Osteocyte (in vitro differentiated cells): Measurements from ENCODE around the gene PUS7. TPM values are rescaled to one million over a fixed set of nuclear protein-coding genes. Genes with fewer than 3 reads are reported as not detected.

ENCODE experiments used
- DNase-seq: peaks from one replicate; pipeline ENCODE4 v3.0.0; 2021; ENCODE audit warnings: mixed read lengths; ENCODE audit not compliant: unreplicated experiment; ENCODE audit errors: extremely low spot score
- H3K27ac Mint-ChIP-seq: one replicate; pipeline ENCODE4 v1.8.0; 2021; ENCODE audit warnings: mild to moderate bottlenecking, mixed read lengths; ENCODE audit not compliant: unreplicated experiment
- H3K27me3 Mint-ChIP-seq: one replicate; pipeline ENCODE4 v1.8.0; 2021; ENCODE audit warnings: mixed read lengths; ENCODE audit not compliant: unreplicated experiment
- H3K36me3 Mint-ChIP-seq: one replicate; pipeline ENCODE4 v1.8.0; 2021; ENCODE audit warnings: mixed read lengths; ENCODE audit not compliant: unreplicated experiment
- H3K4me1 Mint-ChIP-seq: one replicate; pipeline ENCODE4 v1.8.0; 2021; ENCODE audit warnings: mixed read lengths; ENCODE audit not compliant: unreplicated experiment
- H3K4me3 Mint-ChIP-seq: one replicate; pipeline ENCODE4 v1.8.0; 2021; ENCODE audit warnings: mild to moderate bottlenecking, moderate library complexity, mixed read lengths; ENCODE audit not compliant: unreplicated experiment
- H3K9me3 Mint-ChIP-seq: one replicate; pipeline ENCODE4 v1.8.0; 2021; ENCODE audit warnings: mixed read lengths; ENCODE audit not compliant: unreplicated experiment
- CTCF ChIP-seq: fragments of 200-600 bp; sonication (generic); IDR thresholded peaks from 2 replicates; pipeline ENCODE4 v1.5.0; 2021; ENCODE audit warnings: antibody characterized with exemption, mild to moderate bottlenecking, moderate library complexity
- total RNA-seq: library from RNA; stranded (reverse); gene quantifications from 2 replicates; pipeline ENCODE4 v1.2.1, GENCODE V29; 2021

Gene PUS7
- total RNA-seq, 1 donor from 2014 or later = 18.5 TPM

- no peaks in the 10 kb centered on the region for H3K9me3 Mint-ChIP-seq
- no peak for TF ChIP-seq CTCF
- no peak overlapping the region for H3K27ac Mint-ChIP-seq
- no peak for DNase-seq
- H3K4me1 Mint-ChIP-seq = no peaks in the 10 kb centered on the region
- no peak overlapping the region for H3K4me3 Mint-ChIP-seq
- no peaks in the 10 kb centered on the region for H3K27me3 Mint-ChIP-seq
- H3K36me3 Mint-ChIP-seq = peaks cover 31% of the 10 kb centered on the region
These were observed 37.9 kb upstream of the PUS7 start for GRCh38 chr7:105559926-105560325.

GRCh38 chr7:105538339-105538738 lies 16.3 kb upstream of the PUS7 start:
- DNase-seq = no peak
- H3K9me3 Mint-ChIP-seq = no peaks in the 10 kb centered on the region
- no peak for TF ChIP-seq CTCF
- no peaks in the 10 kb centered on the region for H3K27me3 Mint-ChIP-seq
- no peak overlapping the region for H3K27ac Mint-ChIP-seq
- H3K4me3 Mint-ChIP-seq = no peak overlapping the region
- H3K4me1 Mint-ChIP-seq = peaks cover 4% of the 10 kb centered on the region
- H3K36me3 Mint-ChIP-seq = peaks cover 25% of the 10 kb centered on the region

DNA sequence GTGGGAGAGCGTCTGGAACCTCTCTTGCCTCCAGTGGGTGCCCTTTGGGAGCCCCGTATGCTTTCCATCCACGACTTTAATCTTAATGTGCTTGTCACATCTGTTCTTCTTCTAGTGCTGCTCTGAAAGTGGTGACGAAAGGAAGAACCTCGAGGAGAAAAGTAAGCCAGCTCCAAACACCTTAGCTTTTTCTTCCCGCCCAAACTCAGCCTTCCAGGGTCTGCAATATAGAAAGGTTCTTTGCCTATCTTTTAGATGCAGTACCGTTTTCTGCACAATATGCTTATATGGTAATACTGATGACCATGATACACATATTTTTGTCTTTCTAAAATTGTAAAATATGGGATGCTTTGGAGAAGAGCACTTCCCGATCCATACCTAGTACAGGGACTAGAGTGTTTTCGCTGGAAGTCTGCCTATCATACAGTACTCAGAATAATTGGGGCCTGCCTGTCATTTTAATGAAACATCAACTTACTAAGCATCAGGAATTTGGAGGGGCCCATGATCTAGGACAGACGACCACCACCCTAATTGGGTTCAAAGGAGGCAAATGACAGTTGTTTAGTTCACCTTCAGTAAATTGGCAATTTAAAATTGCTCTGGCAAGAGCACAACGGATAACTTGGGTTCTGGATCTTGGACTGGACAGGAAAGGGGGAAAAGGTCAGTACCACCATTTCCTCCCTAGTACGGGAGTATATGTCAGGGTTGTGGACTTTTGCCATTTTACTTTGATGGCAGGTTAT lies 10.8 kb upstream of the PUS7 start:
- Mint-ChIP-seq H3K4me3 (peak overlapping the region; percentile 94), H3K27ac (peak overlapping the region; percentile 86), H3K9me3 (no peaks in the 10 kb centered on the region), H3K36me3 (peaks cover 3% of the 10 kb centered on the region), H3K27me3 (no peaks in the 10 kb centered on the region), H3K4me1 (peaks cover 17% of the 10 kb centered on the region)
- no peak for TF ChIP-seq CTCF
- no peak for DNase-seq

- no peaks in the 10 kb centered on the region for H3K9me3 Mint-ChIP-seq
- H3K4me3 Mint-ChIP-seq = peak within 1 kb of the TSS; percentile 94
- peak; percentile 85 for TF ChIP-seq CTCF
- peaks cover 3% of the 10 kb centered on the region for H3K36me3 Mint-ChIP-seq
- H3K27ac Mint-ChIP-seq = peak within 1 kb of the TSS; percentile 86
- H3K4me1 Mint-ChIP-seq = peaks cover 17% of the 10 kb centered on the region
- H3K27me3 Mint-ChIP-seq = peaks cover under 1% of the 10 kb centered on the region
- peak; percentile 97 for DNase-seq
These were observed 10.0 kb upstream of the PUS7 start, which contains the start of gene RINT1 for GRCh38 chr7:105531792-105532671. RINT1 (plus strand) TSS chr7:105532201; CDS start chr7:105532316, 115 bp downstream.

GRCh38 chr7:105530546-105530945 lies 8.5 kb upstream of the PUS7 start:
- Mint-ChIP-seq H3K9me3 (no peaks in the 10 kb centered on the region), H3K4me1 (peaks cover 17% of the 10 kb centered on the region), H3K27ac (no peak overlapping the region), H3K27me3 (peaks cover 3% of the 10 kb centered on the region), H3K4me3 (no peak overlapping the region), H3K36me3 (no peaks in the 10 kb centered on the region)
- DNase-seq = no peak
- TF ChIP-seq CTCF = no peak
